KMS-11 (cell line): ENCODE results near the gene ACSL6.

Source experiments
- H2AFZ ChIP-seq: fragments of 200-600 bp; sonication (generic); 2 replicates; pipeline ENCODE4 v1.6.1; 2016; ENCODE audit warnings: antibody characterized with exemption, mixed run types, low read depth
- H3K27ac ChIP-seq: fragments of 200-600 bp; sonication (generic); 2 replicates; pipeline ENCODE4 v1.6.1; 2016; ENCODE audit warnings: mild to moderate bottlenecking, mixed run types
- H3K27me3 ChIP-seq: fragments of 200-600 bp; sonication (generic); 2 replicates; pipeline ENCODE4 v1.6.1; 2017; ENCODE audit warnings: mild to moderate bottlenecking, low read depth, mixed run types, moderate library complexity; ENCODE audit not compliant: insufficient read depth
- H3K36me3 ChIP-seq: fragments of 200-600 bp; sonication (generic); 2 replicates; pipeline ENCODE4 v1.6.1; 2017; ENCODE audit warnings: mild to moderate bottlenecking, mixed run types; ENCODE audit not compliant: insufficient read depth
- H3K4me1 ChIP-seq: fragments of 200-600 bp; sonication (generic); 2 replicates; pipeline ENCODE4 v1.6.1; 2016; ENCODE audit warnings: mild to moderate bottlenecking, low read depth, mixed run types; ENCODE audit not compliant: poor library complexity, severe bottlenecking
- H3K4me2 ChIP-seq: fragments of 200-600 bp; sonication (generic); 2 replicates; pipeline ENCODE4 v1.7.0; 2016; ENCODE audit warnings: mild to moderate bottlenecking, mixed run types
- H3K4me3 ChIP-seq: fragments of 200-600 bp; sonication (generic); IDR thresholded peaks from 2 replicates; pipeline ENCODE4 v1.6.1; 2017; ENCODE audit warnings: low read depth, low read length, mixed read lengths; ENCODE audit not compliant: insufficient read depth
- H3K79me2 ChIP-seq: fragments of 200-600 bp; sonication (generic); 2 replicates; pipeline ENCODE4 v1.6.1; 2016; ENCODE audit warnings: low read depth, mixed run types; ENCODE audit not compliant: insufficient read depth
- H3K9ac ChIP-seq: fragments of 200-600 bp; sonication (generic); 2 replicates; pipeline ENCODE4 v1.6.1; 2016; ENCODE audit warnings: mild to moderate bottlenecking, mixed run types
- H4K20me1 ChIP-seq: fragments of 200-600 bp; sonication (generic); 2 replicates; pipeline ENCODE4 v1.6.1; 2016; ENCODE audit warnings: mild to moderate bottlenecking, mixed run types; ENCODE audit not compliant: insufficient read depth
- CTCF ChIP-seq: fragments of 200-600 bp; sonication (generic); conservative IDR thresholded peaks from 2 replicates; pipeline ENCODE4 v1.6.1; 2017; ENCODE audit warnings: low read depth, mild to moderate bottlenecking, antibody characterized with exemption, low read length, moderate library complexity, mixed read lengths

ACSL6 gene

DNA sequence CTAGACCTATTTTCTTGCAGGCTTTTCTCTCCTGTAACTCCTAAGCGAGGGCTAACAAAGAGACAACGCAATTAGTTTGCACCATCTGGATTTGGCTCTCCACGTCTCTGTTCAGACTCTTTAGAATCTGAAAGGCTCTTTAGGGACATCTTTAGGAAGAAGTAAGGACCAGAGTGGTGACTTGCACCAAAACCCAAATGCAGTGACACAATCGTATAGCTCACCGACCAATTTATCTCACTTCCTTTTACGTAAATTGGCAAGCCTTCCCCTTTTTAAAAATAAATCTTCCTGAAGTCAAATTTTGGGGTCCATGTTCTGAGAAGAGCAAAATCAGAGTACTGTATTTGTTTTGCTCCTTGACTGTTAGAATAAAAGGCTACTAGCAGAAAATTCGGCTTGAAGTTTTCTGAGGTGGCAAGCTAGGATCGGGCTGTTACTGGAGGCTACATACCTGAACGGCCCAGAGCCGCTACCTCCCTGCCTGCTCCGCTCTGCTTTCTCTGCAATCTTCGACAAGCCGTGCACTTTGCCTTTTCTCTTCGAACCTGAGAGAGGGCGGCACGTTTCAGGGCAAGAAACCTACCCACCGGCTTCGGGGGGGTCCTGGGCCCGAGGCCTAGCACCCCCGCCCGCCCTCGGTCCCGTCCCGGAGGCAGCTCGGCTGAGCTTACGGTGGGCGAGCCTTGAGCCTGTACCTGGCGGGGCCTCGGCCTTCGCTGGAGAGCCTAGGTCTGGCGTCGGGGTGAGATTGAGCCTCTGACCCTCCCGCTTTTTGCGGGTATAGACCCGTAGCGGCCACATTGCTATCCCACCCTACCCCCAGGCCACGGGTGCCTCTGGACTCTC is 66.5 kb downstream of the ACSL6 start:
- H3K9ac ChIP-seq, result no peak overlapping the region
- H3K4me3 ChIP-seq, result no peak overlapping the region
- no peaks in the 10 kb centered on the region for H3K79me2 ChIP-seq
- no peaks in the 10 kb centered on the region for H3K4me1 ChIP-seq
- no peaks in the 10 kb centered on the region for H3K36me3 ChIP-seq
- H3K27ac ChIP-seq, result no peak overlapping the region
- no peak overlapping the region for H3K4me2 ChIP-seq
- H2AFZ ChIP-seq, result no peak overlapping the region
- TF ChIP-seq CTCF, result no peak
- H3K27me3 ChIP-seq, result no peaks in the 10 kb centered on the region
- H4K20me1 ChIP-seq, result no peaks in the 10 kb centered on the region

- no peaks in the 10 kb centered on the region for H3K27me3 ChIP-seq
- H3K79me2 ChIP-seq, result no peaks in the 10 kb centered on the region
- no peak overlapping the region for H3K9ac ChIP-seq
- no peaks in the 10 kb centered on the region for H4K20me1 ChIP-seq
- no peaks in the 10 kb centered on the region for H3K36me3 ChIP-seq
- no peak overlapping the region for H3K4me3 ChIP-seq
- no peak for TF ChIP-seq CTCF
- H3K4me1 ChIP-seq, result no peaks in the 10 kb centered on the region
- H2AFZ ChIP-seq, result no peak overlapping the region
- H3K4me2 ChIP-seq, result no peak overlapping the region
- H3K27ac ChIP-seq, result no peak overlapping the region
These were observed 67.5 kb downstream of the ACSL6 start for GRCh38 chr5:131943916-131944315.

GRCh38 chr5:131942016-131942415 is 69.4 kb downstream of the ACSL6 start:
- no peak overlapping the region for H3K4me3 ChIP-seq
- H3K27ac ChIP-seq, result no peak overlapping the region
- no peak overlapping the region for H2AFZ ChIP-seq
- no peaks in the 10 kb centered on the region for H4K20me1 ChIP-seq
- no peaks in the 10 kb centered on the region for H3K27me3 ChIP-seq
- TF ChIP-seq CTCF, result no peak
- no peaks in the 10 kb centered on the region for H3K79me2 ChIP-seq
- no peaks in the 10 kb centered on the region for H3K4me1 ChIP-seq
- H3K36me3 ChIP-seq, result no peaks in the 10 kb centered on the region
- no peak overlapping the region for H3K9ac ChIP-seq
- no peak overlapping the region for H3K4me2 ChIP-seq

GRCh38 chr5:131939690-131940345 is 71.6 kb downstream of the ACSL6 start:
- H3K4me1 ChIP-seq, result no peaks in the 10 kb centered on the region
- H3K4me3 ChIP-seq, result no peak overlapping the region
- no peak overlapping the region for H2AFZ ChIP-seq
- no peaks in the 10 kb centered on the region for H3K79me2 ChIP-seq
- no peak overlapping the region for H3K9ac ChIP-seq
- H3K4me2 ChIP-seq, result no peak overlapping the region
- H3K27ac ChIP-seq, result no peak overlapping the region
- no peaks in the 10 kb centered on the region for H3K36me3 ChIP-seq
- no peaks in the 10 kb centered on the region for H4K20me1 ChIP-seq
- no peak for TF ChIP-seq CTCF
- no peaks in the 10 kb centered on the region for H3K27me3 ChIP-seq
